ENCODE measurements around the gene ADO. TPM values are rescaled to one million over a fixed set of nuclear protein-coding genes. Genes with fewer than 3 reads are reported as not detected.
"Not testable (repeated sequence)": the region's sequence is repeated elsewhere in the genome, so short reads cannot be mapped to it uniquely, and the experiment has no call there.

Gene ADO
- total and polyA plus RNA-seq, 2 donors (not counting 1 experiment from before 2014, with no cell fraction given), result 13.2 to 20.6 TPM

- Histone ChIP-seq H3K36me3 (ENCODE audit: control insufficient read depth, insufficient read depth, low read length) (no peaks in the 10 kb centered on the region), H3K27ac (ENCODE audit: insufficient read depth, low read length) (no peak overlapping the region), H3K9me3 (ENCODE audit: control insufficient read depth, insufficient read depth, low read depth, low read length) (no peaks in the 10 kb centered on the region), H4K20me1 (ENCODE audit: control insufficient read depth, extremely low read depth, insufficient read depth, low read length) (no peaks in the 10 kb centered on the region), H3K4me1 (ENCODE audit: control insufficient read depth, extremely low read depth, insufficient read depth, low read length) (no peaks in the 10 kb centered on the region), H3K4me3 (replicated peaks in 1 of 4; ENCODE audit: control extremely low read depth in 1 of 4, insufficient read depth in 1 of 4, low read depth in 3 of 4, low read length in 4 of 4) (no peak overlapping the region), H3K79me2 (ENCODE audit: control insufficient read depth, insufficient read depth, low read length) (no peaks in the 10 kb centered on the region), H3K27me3 (ENCODE audit: control insufficient read depth, insufficient read depth, low read length) (no peaks in the 10 kb centered on the region), H2AFZ (ENCODE audit: low read length) (no peak overlapping the region), H3K4me2 (ENCODE audit: extremely low read depth, insufficient read depth, low read length) (no peak overlapping the region), H3K9ac (ENCODE audit: insufficient read depth, low read length) (no peak overlapping the region)
- TF ChIP-seq, protein P1, sequence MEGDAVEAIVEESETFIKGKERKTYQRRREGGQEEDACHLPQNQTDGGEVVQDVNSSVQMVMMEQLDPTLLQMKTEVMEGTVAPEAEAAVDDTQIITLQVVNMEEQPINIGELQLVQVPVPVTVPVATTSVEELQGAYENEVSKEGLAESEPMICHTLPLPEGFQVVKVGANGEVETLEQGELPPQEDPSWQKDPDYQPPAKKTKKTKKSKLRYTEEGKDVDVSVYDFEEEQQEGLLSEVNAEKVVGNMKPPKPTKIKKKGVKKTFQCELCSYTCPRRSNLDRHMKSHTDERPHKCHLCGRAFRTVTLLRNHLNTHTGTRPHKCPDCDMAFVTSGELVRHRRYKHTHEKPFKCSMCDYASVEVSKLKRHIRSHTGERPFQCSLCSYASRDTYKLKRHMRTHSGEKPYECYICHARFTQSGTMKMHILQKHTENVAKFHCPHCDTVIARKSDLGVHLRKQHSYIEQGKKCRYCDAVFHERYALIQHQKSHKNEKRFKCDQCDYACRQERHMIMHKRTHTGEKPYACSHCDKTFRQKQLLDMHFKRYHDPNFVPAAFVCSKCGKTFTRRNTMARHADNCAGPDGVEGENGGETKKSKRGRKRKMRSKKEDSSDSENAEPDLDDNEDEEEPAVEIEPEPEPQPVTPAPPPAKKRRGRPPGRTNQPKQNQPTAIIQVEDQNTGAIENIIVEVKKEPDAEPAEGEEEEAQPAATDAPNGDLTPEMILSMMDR (conservative IDR thresholded peaks at IDR 0.05 in 1 of 2, IDR thresholded peaks at IDR 0.05 in 1 of 2; ENCODE audit: low read depth in 1 of 2, low read length in 2 of 2), result no peak
- no peak for TF ChIP-seq EZH2 (IDR thresholded peaks at IDR 0.05; ENCODE audit: low read length, missing control alignments)
- peak; percentile 49 to 53 for DNase-seq (ENCODE audit: low read depth in 2 of 2)
These were observed 32.1 kb upstream of the ADO start for GRCh38 chr10:62772186-62772974.

DNA sequence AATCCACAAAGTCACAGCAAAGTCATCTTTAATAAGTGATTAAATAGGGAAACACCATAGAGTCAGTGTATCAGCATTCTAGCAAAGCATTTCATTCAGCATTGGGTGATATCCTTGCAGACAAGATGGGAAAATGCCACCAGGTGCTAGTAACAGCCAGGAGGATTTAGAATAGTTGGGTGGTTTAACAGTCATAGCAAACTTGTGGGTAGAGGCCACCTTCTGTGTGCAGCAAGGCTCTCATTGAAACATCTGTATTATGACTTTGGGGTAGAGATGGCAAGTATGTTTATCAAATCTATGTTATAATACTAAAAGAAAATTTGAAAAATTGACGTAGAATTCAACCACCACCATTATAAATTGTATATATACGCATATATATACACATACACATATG, 26.4 kb upstream of the ADO start:
- H3K36me3 ChIP-seq (ENCODE audit: control insufficient read depth, insufficient read depth, low read length), result no peaks in the 10 kb centered on the region

DNA sequence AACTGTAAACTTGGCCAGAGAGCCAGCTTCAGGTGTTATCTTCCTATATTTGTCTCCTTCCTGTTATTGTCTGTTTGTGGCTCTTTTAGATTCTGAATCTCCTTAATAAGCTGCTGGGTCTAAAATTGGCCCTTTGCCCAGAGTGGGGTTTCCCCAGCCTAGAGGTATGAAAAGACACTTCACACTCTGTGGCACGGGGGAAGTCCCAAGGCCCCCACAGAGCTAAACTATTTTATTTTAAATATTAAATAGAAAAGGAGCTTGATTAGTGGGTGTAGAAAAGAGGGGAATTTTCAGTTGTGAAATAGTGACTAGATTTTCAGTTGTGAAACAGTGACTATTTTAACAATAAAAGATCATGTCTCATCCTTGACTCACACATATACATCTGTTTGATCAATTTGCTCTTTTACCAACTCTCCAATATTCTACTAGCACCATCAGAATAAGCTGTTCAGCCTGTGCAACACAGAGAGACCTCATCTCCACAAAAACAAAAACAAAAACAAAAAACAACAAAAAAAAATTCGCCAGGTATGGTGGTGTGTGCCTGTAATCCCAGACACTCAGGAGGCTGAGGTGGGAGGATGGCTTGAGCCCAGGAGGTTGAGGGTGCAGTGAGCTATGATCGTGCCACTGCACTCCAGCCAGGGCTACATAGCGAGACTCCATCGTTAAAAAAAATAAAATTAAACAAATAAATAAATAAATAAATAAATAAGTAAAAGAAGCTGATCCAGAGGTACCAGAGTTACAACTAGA, 24.9 kb upstream of the ADO start:
- peak in 1 of 2 donors; percentile 16 for DNase-seq (ENCODE audit: low read depth in 2 of 2)

More for the DNA sequence above, 26.4 kb upstream of the ADO start:
- no peak overlapping the region for H3K27ac ChIP-seq (ENCODE audit: insufficient read depth, low read length)
- no peak overlapping the region for H3K9ac ChIP-seq (ENCODE audit: insufficient read depth, low read length)
- TF ChIP-seq, protein P1 (conservative IDR thresholded peaks at IDR 0.05 in 1 of 2, IDR thresholded peaks at IDR 0.05 in 1 of 2; ENCODE audit: low read depth in 1 of 2, low read length in 2 of 2), result no peak
- TF ChIP-seq EZH2 (IDR thresholded peaks at IDR 0.05; ENCODE audit: low read length, missing control alignments), result no peak
- H2AFZ ChIP-seq (ENCODE audit: low read length), result no peak overlapping the region
- H3K27me3 ChIP-seq (ENCODE audit: control insufficient read depth, insufficient read depth, low read length), result no peaks in the 10 kb centered on the region
- no peaks in the 10 kb centered on the region for H4K20me1 ChIP-seq (ENCODE audit: control insufficient read depth, extremely low read depth, insufficient read depth, low read length)
- no peaks in the 10 kb centered on the region for H3K9me3 ChIP-seq (ENCODE audit: control insufficient read depth, insufficient read depth, low read depth, low read length)
- no peak overlapping the region for H3K4me3 ChIP-seq (replicated peaks in 1 of 4; ENCODE audit: control extremely low read depth in 1 of 4, insufficient read depth in 1 of 4, low read depth in 3 of 4, low read length in 4 of 4)
- no peak for DNase-seq (ENCODE audit: low read depth in 2 of 2)
- no peaks in the 10 kb centered on the region for H3K79me2 ChIP-seq (ENCODE audit: control insufficient read depth, insufficient read depth, low read length)
- no peaks in the 10 kb centered on the region for H3K4me1 ChIP-seq (ENCODE audit: control insufficient read depth, extremely low read depth, insufficient read depth, low read length)
- no peak overlapping the region for H3K4me2 ChIP-seq (ENCODE audit: extremely low read depth, insufficient read depth, low read length)

GRCh38 chr10:62784537-62784936, 20.0 kb upstream of the ADO start:
- not testable (repeated sequence) for DNase-seq (ENCODE audit: low read depth in 2 of 2); H3K9me3 ChIP-seq (ENCODE audit: control insufficient read depth, insufficient read depth, low read depth, low read length); H3K4me3 ChIP-seq (replicated peaks in 1 of 4; ENCODE audit: control extremely low read depth in 1 of 4, insufficient read depth in 1 of 4, low read depth in 3 of 4, low read length in 4 of 4); H3K4me1 ChIP-seq (ENCODE audit: control insufficient read depth, extremely low read depth, insufficient read depth, low read length); H3K27ac ChIP-seq (ENCODE audit: insufficient read depth, low read length); H3K4me2 ChIP-seq (ENCODE audit: extremely low read depth, insufficient read depth, low read length); H3K9ac ChIP-seq (ENCODE audit: insufficient read depth, low read length); H3K36me3 ChIP-seq (ENCODE audit: control insufficient read depth, insufficient read depth, low read length); H3K27me3 ChIP-seq (ENCODE audit: control insufficient read depth, insufficient read depth, low read length); H3K79me2 ChIP-seq (ENCODE audit: control insufficient read depth, insufficient read depth, low read length); H4K20me1 ChIP-seq (ENCODE audit: control insufficient read depth, extremely low read depth, insufficient read depth, low read length); H2AFZ ChIP-seq (ENCODE audit: low read length)

More for the DNA sequence above, 24.9 kb upstream of the ADO start:
- H2AFZ ChIP-seq (ENCODE audit: low read length), result no peak overlapping the region
- no peaks in the 10 kb centered on the region for H4K20me1 ChIP-seq (ENCODE audit: control insufficient read depth, extremely low read depth, insufficient read depth, low read length)
- H3K36me3 ChIP-seq (ENCODE audit: control insufficient read depth, insufficient read depth, low read length), result no peaks in the 10 kb centered on the region
- no peak overlapping the region for H3K4me3 ChIP-seq (replicated peaks in 1 of 4; ENCODE audit: control extremely low read depth in 1 of 4, insufficient read depth in 1 of 4, low read depth in 3 of 4, low read length in 4 of 4)
- no peak overlapping the region for H3K4me2 ChIP-seq (ENCODE audit: extremely low read depth, insufficient read depth, low read length)
- H3K79me2 ChIP-seq (ENCODE audit: control insufficient read depth, insufficient read depth, low read length), result no peaks in the 10 kb centered on the region
- no peak overlapping the region for H3K27ac ChIP-seq (ENCODE audit: insufficient read depth, low read length)
- no peaks in the 10 kb centered on the region for H3K27me3 ChIP-seq (ENCODE audit: control insufficient read depth, insufficient read depth, low read length)
- no peaks in the 10 kb centered on the region for H3K4me1 ChIP-seq (ENCODE audit: control insufficient read depth, extremely low read depth, insufficient read depth, low read length)
- no peak for TF ChIP-seq EZH2 (IDR thresholded peaks at IDR 0.05; ENCODE audit: low read length, missing control alignments)
- TF ChIP-seq, protein P1 (conservative IDR thresholded peaks at IDR 0.05 in 1 of 2, IDR thresholded peaks at IDR 0.05 in 1 of 2; ENCODE audit: low read depth in 1 of 2, low read length in 2 of 2), result no peak
- H3K9ac ChIP-seq (ENCODE audit: insufficient read depth, low read length), result no peak overlapping the region
- H3K9me3 ChIP-seq (ENCODE audit: control insufficient read depth, insufficient read depth, low read depth, low read length), result no peaks in the 10 kb centered on the region
